ENCODE measurements around the gene ERAL1.

ERAL1 gene

GRCh38 chr17:28885951-28886350 lies 31.1 kb downstream of the ERAL1 start:
- TF ChIP-seq FOXP2 (optimal IDR thresholded peaks at IDR 0.05; ENCODE audit: borderline replicate concordance, extremely low read depth, extremely low read length, insufficient read depth) (no peak), TAF1 (IDR thresholded peaks at IDR 0.05; ENCODE audit: borderline replicate concordance, insufficient read depth, low read length) (no peak), POLR2AphosphoS5 (IDR thresholded peaks at IDR 0.05; ENCODE audit: low read depth, low read length) (no peak), SIN3A (IDR thresholded peaks at IDR 0.05; ENCODE audit: borderline replicate concordance, insufficient read depth, low read length) (no peak)
- TF ChIP-seq, protein P1, sequence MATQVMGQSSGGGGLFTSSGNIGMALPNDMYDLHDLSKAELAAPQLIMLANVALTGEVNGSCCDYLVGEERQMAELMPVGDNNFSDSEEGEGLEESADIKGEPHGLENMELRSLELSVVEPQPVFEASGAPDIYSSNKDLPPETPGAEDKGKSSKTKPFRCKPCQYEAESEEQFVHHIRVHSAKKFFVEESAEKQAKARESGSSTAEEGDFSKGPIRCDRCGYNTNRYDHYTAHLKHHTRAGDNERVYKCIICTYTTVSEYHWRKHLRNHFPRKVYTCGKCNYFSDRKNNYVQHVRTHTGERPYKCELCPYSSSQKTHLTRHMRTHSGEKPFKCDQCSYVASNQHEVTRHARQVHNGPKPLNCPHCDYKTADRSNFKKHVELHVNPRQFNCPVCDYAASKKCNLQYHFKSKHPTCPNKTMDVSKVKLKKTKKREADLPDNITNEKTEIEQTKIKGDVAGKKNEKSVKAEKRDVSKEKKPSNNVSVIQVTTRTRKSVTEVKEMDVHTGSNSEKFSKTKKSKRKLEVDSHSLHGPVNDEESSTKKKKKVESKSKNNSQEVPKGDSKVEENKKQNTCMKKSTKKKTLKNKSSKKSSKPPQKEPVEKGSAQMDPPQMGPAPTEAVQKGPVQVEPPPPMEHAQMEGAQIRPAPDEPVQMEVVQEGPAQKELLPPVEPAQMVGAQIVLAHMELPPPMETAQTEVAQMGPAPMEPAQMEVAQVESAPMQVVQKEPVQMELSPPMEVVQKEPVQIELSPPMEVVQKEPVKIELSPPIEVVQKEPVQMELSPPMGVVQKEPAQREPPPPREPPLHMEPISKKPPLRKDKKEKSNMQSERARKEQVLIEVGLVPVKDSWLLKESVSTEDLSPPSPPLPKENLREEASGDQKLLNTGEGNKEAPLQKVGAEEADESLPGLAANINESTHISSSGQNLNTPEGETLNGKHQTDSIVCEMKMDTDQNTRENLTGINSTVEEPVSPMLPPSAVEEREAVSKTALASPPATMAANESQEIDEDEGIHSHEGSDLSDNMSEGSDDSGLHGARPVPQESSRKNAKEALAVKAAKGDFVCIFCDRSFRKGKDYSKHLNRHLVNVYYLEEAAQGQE (IDR thresholded peaks at IDR 0.05; ENCODE audit: insufficient read depth in 1 of 2, low read depth in 2 of 2, low read length in 2 of 2), result no peak

DNA sequence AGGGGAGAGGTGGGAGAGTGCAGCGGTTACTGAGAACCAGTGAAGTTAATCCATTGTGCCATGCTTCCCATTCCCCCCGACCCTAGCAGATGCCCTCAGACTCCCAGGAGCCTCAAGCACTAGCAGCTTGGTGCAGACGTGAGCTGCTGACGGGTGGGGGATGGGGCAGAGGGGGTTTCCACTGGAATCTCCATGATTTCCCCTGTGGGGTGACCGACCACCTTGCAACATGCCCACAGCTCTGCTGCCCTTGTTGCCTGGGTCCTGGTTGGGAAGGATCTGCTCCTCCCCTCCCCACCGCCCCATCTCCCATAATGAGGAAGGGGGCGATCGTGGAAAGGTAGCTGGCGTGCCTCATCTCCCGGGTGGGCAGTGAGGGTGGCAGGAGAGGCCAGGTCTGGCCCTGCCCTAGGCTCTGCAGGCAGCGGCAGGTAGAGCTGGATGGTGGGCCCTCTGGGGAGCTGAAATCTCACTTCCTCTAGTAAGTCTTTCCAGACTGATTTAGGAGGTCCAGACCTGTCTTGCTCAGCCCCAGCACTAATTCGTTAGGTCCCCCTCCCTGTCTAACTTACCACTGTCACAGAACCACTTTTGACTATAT lies 33.2 kb downstream of the ERAL1 start:
- TF ChIP-seq POLR2AphosphoS5 (IDR thresholded peaks at IDR 0.05; ENCODE audit: low read depth, low read length) (no peak), FOXP2 (optimal IDR thresholded peaks at IDR 0.05; ENCODE audit: borderline replicate concordance, extremely low read depth, extremely low read length, insufficient read depth) (no peak), SIN3A (IDR thresholded peaks at IDR 0.05; ENCODE audit: borderline replicate concordance, insufficient read depth, low read length) (no peak), TAF1 (IDR thresholded peaks at IDR 0.05; ENCODE audit: borderline replicate concordance, insufficient read depth, low read length) (no peak)
- TF ChIP-seq, protein P1 (IDR thresholded peaks at IDR 0.05; ENCODE audit: insufficient read depth in 1 of 2, low read depth in 2 of 2, low read length in 2 of 2), result no peak

GRCh38 chr17:28888832-28889231 lies 34.0 kb downstream of the ERAL1 start:
- no peak for TF ChIP-seq SIN3A (IDR thresholded peaks at IDR 0.05; ENCODE audit: borderline replicate concordance, insufficient read depth, low read length)
- no peak for TF ChIP-seq TAF1 (IDR thresholded peaks at IDR 0.05; ENCODE audit: borderline replicate concordance, insufficient read depth, low read length)
- no peak for TF ChIP-seq POLR2AphosphoS5 (IDR thresholded peaks at IDR 0.05; ENCODE audit: low read depth, low read length)
- TF ChIP-seq, protein P1 (IDR thresholded peaks at IDR 0.05; ENCODE audit: insufficient read depth in 1 of 2, low read depth in 2 of 2, low read length in 2 of 2), result no peak
- no peak for TF ChIP-seq FOXP2 (optimal IDR thresholded peaks at IDR 0.05; ENCODE audit: borderline replicate concordance, extremely low read depth, extremely low read length, insufficient read depth)

DNA sequence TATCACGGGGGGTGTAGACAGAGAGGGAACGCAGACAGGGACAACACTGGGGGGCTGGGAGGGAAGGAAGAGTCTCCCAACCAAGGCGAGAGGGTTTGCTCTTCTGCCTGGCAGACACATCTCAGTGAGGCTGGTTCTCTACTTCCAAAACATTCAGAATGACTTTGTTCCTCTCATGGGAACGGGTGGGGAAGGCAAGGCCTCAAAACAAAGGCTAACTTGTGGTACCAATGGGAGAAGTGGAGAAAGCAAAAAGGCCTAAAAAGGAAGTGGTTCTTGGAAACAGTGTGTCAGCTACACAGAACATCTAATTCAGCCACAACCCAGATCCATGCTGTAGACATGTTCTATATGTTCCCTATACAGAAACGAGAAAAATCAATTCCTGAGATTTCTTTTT lies 35.2 kb downstream of the ERAL1 start:
- TF ChIP-seq, protein P1 (IDR thresholded peaks at IDR 0.05; ENCODE audit: insufficient read depth in 1 of 2, low read depth in 2 of 2, low read length in 2 of 2), result no peak
- TF ChIP-seq TAF1 (IDR thresholded peaks at IDR 0.05; ENCODE audit: borderline replicate concordance, insufficient read depth, low read length) (no peak), SIN3A (IDR thresholded peaks at IDR 0.05; ENCODE audit: borderline replicate concordance, insufficient read depth, low read length) (no peak), POLR2AphosphoS5 (IDR thresholded peaks at IDR 0.05; ENCODE audit: low read depth, low read length) (no peak), FOXP2 (optimal IDR thresholded peaks at IDR 0.05; ENCODE audit: borderline replicate concordance, extremely low read depth, extremely low read length, insufficient read depth) (no peak)
